ENCODE data around the gene UBR2.

UBR2 gene

GRCh38 chr6:42653851-42654250 lies 90.0 kb downstream of the UBR2 start:
- Histone ChIP-seq H3K9ac (ENCODE audit: low read length) (no peak overlapping the region), H3K9me3 (ENCODE audit: control insufficient read depth, low read length) (no peaks in the 10 kb centered on the region), H3K36me3 (ENCODE audit: control insufficient read depth in 1 of 2, insufficient read depth in 2 of 2, low read depth in 1 of 2, low read length in 2 of 2) (peaks cover 16 to 88% of the 10 kb centered on the region in 2 experiments), H2BK120ac (ENCODE audit: low read depth, low read length) (no peak overlapping the region), H4K8ac (ENCODE audit: low read length) (no peak overlapping the region), H3K79me1 (replicated peaks; ENCODE audit: low read length, poor library complexity, severe bottlenecking) (peaks cover 6% of the 10 kb centered on the region), H4K91ac (ENCODE audit: low read length) (no peak overlapping the region), H2BK15ac (ENCODE audit: low read depth, poor library complexity, severe bottlenecking) (no peak overlapping the region), H3K4me2 (ENCODE audit: low read length, poor library complexity, severe bottlenecking) (no peak overlapping the region), H3K4me1 (ENCODE audit: control insufficient read depth, insufficient read depth, low read depth, low read length) (no peaks in the 10 kb centered on the region), H3K4ac (ENCODE audit: low read depth in 1 of 2, low read length in 2 of 2) (no peak overlapping the region), H2AK5ac (ENCODE audit: low read length, severe bottlenecking) (no peak overlapping the region), H2BK12ac (ENCODE audit: low read length in 2 of 2) (no peak overlapping the region), H2BK5ac (ENCODE audit: low read depth, low read length, poor library complexity, severe bottlenecking) (no peak overlapping the region), H2AFZ (ENCODE audit: low read depth, low read length) (no peak overlapping the region), H3K18ac (ENCODE audit: low read depth in 1 of 2, low read length in 2 of 2) (no peak overlapping the region), H3K27ac (ENCODE audit: low read length, poor library complexity, severe bottlenecking) (no peak overlapping the region), H3K23ac (ENCODE audit: low read length in 2 of 2) (no peak overlapping the region), H3K14ac (ENCODE audit: low read length in 2 of 2) (no peak overlapping the region), H3K27me3 (ENCODE audit: control insufficient read depth in 1 of 2, insufficient read depth in 1 of 2, low read length in 2 of 2) (no peaks in the 10 kb centered on the region), H3K4me3 (ENCODE audit: insufficient read depth in 1 of 2, low read depth in 1 of 2, low read length in 2 of 2) (no peak overlapping the region)
- DNase-seq, result no peak
- 89% methylated on average over 4 of the region's 5 CpGs for WGBS

- peaks cover 12 to 82% of the 10 kb centered on the region in 2 experiments for H3K36me3 ChIP-seq (ENCODE audit: control insufficient read depth in 1 of 2, insufficient read depth in 2 of 2, low read depth in 1 of 2, low read length in 2 of 2)
- H3K9ac ChIP-seq (ENCODE audit: low read length), result no peak overlapping the region
- H2AK5ac ChIP-seq (ENCODE audit: low read length, severe bottlenecking), result no peak overlapping the region
- no peak overlapping the region for H2BK5ac ChIP-seq (ENCODE audit: low read depth, low read length, poor library complexity, severe bottlenecking)
- H3K27ac ChIP-seq (ENCODE audit: low read length, poor library complexity, severe bottlenecking), result no peak overlapping the region
- H3K79me1 ChIP-seq (replicated peaks; ENCODE audit: low read length, poor library complexity, severe bottlenecking), result peaks cover 3% of the 10 kb centered on the region
- no peak overlapping the region for H2BK12ac ChIP-seq (ENCODE audit: low read length in 2 of 2)
- no peak overlapping the region for H3K4me2 ChIP-seq (ENCODE audit: low read length, poor library complexity, severe bottlenecking)
- 100% methylated on average over 1 of the region's 1 CpG for WGBS
- H3K9me3 ChIP-seq (ENCODE audit: control insufficient read depth, low read length), result no peaks in the 10 kb centered on the region
- H4K91ac ChIP-seq (ENCODE audit: low read length), result no peak overlapping the region
- no peak for DNase-seq
- H3K18ac ChIP-seq (ENCODE audit: low read depth in 1 of 2, low read length in 2 of 2), result no peak overlapping the region
- no peak overlapping the region for H2BK15ac ChIP-seq (ENCODE audit: low read depth, poor library complexity, severe bottlenecking)
- no peak overlapping the region for H3K4me3 ChIP-seq (ENCODE audit: insufficient read depth in 1 of 2, low read depth in 1 of 2, low read length in 2 of 2)
- H3K27me3 ChIP-seq (ENCODE audit: control insufficient read depth in 1 of 2, insufficient read depth in 1 of 2, low read length in 2 of 2), result no peaks in the 10 kb centered on the region
- no peak overlapping the region for H3K4ac ChIP-seq (ENCODE audit: low read depth in 1 of 2, low read length in 2 of 2)
- H3K23ac ChIP-seq (ENCODE audit: low read length in 2 of 2), result no peak overlapping the region
- no peak overlapping the region for H2AFZ ChIP-seq (ENCODE audit: low read depth, low read length)
- H2BK120ac ChIP-seq (ENCODE audit: low read depth, low read length), result no peak overlapping the region
- H3K4me1 ChIP-seq (ENCODE audit: control insufficient read depth, insufficient read depth, low read depth, low read length), result no peaks in the 10 kb centered on the region
- H4K8ac ChIP-seq (ENCODE audit: low read length), result no peak overlapping the region
- H3K14ac ChIP-seq (ENCODE audit: low read length in 2 of 2), result no peak overlapping the region
Observed at GRCh38 chr6:42659806-42660205, 96.0 kb downstream of the UBR2 start.

- no peaks in the 10 kb centered on the region for H3K27me3 ChIP-seq (ENCODE audit: control insufficient read depth in 1 of 2, insufficient read depth in 1 of 2, low read length in 2 of 2)
- H2AK5ac ChIP-seq (ENCODE audit: low read length, severe bottlenecking), result no peak overlapping the region
- no peak overlapping the region for H3K23ac ChIP-seq (ENCODE audit: low read length in 2 of 2)
- no peak overlapping the region for H4K91ac ChIP-seq (ENCODE audit: low read length)
- no peak overlapping the region for H3K14ac ChIP-seq (ENCODE audit: low read length in 2 of 2)
- H4K8ac ChIP-seq (ENCODE audit: low read length), result no peak overlapping the region
- H3K4me3 ChIP-seq (ENCODE audit: insufficient read depth in 1 of 2, low read depth in 1 of 2, low read length in 2 of 2), result no peak overlapping the region
- no peaks in the 10 kb centered on the region for H3K4me1 ChIP-seq (ENCODE audit: control insufficient read depth, insufficient read depth, low read depth, low read length)
- H2BK15ac ChIP-seq (ENCODE audit: low read depth, poor library complexity, severe bottlenecking), result no peak overlapping the region
- DNase-seq, result peak; percentile 77
- H3K79me1 ChIP-seq (replicated peaks; ENCODE audit: low read length, poor library complexity, severe bottlenecking), result peaks cover 4% of the 10 kb centered on the region
- H3K9ac ChIP-seq (ENCODE audit: low read length), result peak overlapping the region; percentile 64
- H3K4ac ChIP-seq (ENCODE audit: low read depth in 1 of 2, low read length in 2 of 2), result no peak overlapping the region
- H3K9me3 ChIP-seq (ENCODE audit: control insufficient read depth, low read length), result no peaks in the 10 kb centered on the region
- H2BK5ac ChIP-seq (ENCODE audit: low read depth, low read length, poor library complexity, severe bottlenecking), result no peak overlapping the region
- H2BK120ac ChIP-seq (ENCODE audit: low read depth, low read length), result no peak overlapping the region
- no peak overlapping the region for H3K27ac ChIP-seq (ENCODE audit: low read length, poor library complexity, severe bottlenecking)
- H3K4me2 ChIP-seq (ENCODE audit: low read length, poor library complexity, severe bottlenecking), result no peak overlapping the region
- no peak overlapping the region for H2AFZ ChIP-seq (ENCODE audit: low read depth, low read length)
- 0% methylated on average over 3 of the region's 5 CpGs for WGBS
- peaks cover 16 to 87% of the 10 kb centered on the region in 2 experiments for H3K36me3 ChIP-seq (ENCODE audit: control insufficient read depth in 1 of 2, insufficient read depth in 2 of 2, low read depth in 1 of 2, low read length in 2 of 2)
- no peak overlapping the region for H3K18ac ChIP-seq (ENCODE audit: low read depth in 1 of 2, low read length in 2 of 2)
- no peak overlapping the region for H2BK12ac ChIP-seq (ENCODE audit: low read length in 2 of 2)
Observed at GRCh38 chr6:42661540-42662153, 97.8 kb downstream of the UBR2 start.

GRCh38 chr6:42664718-42665117 lies 100.9 kb downstream of the UBR2 start:
- no peak overlapping the region for H4K91ac ChIP-seq (ENCODE audit: low read length)
- no peaks in the 10 kb centered on the region for H3K27me3 ChIP-seq (ENCODE audit: control insufficient read depth in 1 of 2, insufficient read depth in 1 of 2, low read length in 2 of 2)
- H2AK5ac ChIP-seq (ENCODE audit: low read length, severe bottlenecking), result no peak overlapping the region
- H3K18ac ChIP-seq (ENCODE audit: low read depth in 1 of 2, low read length in 2 of 2), result no peak overlapping the region
- H2BK120ac ChIP-seq (ENCODE audit: low read depth, low read length), result no peak overlapping the region
- no peak overlapping the region for H3K4me3 ChIP-seq (ENCODE audit: insufficient read depth in 1 of 2, low read depth in 1 of 2, low read length in 2 of 2)
- H2BK12ac ChIP-seq (ENCODE audit: low read length in 2 of 2), result no peak overlapping the region
- H3K4me2 ChIP-seq (ENCODE audit: low read length, poor library complexity, severe bottlenecking), result no peak overlapping the region
- no peak overlapping the region for H3K23ac ChIP-seq (ENCODE audit: low read length in 2 of 2)
- no peak overlapping the region for H3K27ac ChIP-seq (ENCODE audit: low read length, poor library complexity, severe bottlenecking)
- H3K9ac ChIP-seq (ENCODE audit: low read length), result no peak overlapping the region
- H3K4ac ChIP-seq (ENCODE audit: low read depth in 1 of 2, low read length in 2 of 2), result no peak overlapping the region
- no peak for DNase-seq
- peaks cover 8% of the 10 kb centered on the region for H3K79me1 ChIP-seq (replicated peaks; ENCODE audit: low read length, poor library complexity, severe bottlenecking)
- H3K9me3 ChIP-seq (ENCODE audit: control insufficient read depth, low read length), result no peaks in the 10 kb centered on the region
- H2BK5ac ChIP-seq (ENCODE audit: low read depth, low read length, poor library complexity, severe bottlenecking), result no peak overlapping the region
- 100% methylated on average over 1 of the region's 2 CpGs for WGBS
- no peak overlapping the region for H3K14ac ChIP-seq (ENCODE audit: low read length in 2 of 2)
- H3K4me1 ChIP-seq (ENCODE audit: control insufficient read depth, insufficient read depth, low read depth, low read length), result no peaks in the 10 kb centered on the region
- H4K8ac ChIP-seq (ENCODE audit: low read length), result no peak overlapping the region
- H3K36me3 ChIP-seq (ENCODE audit: control insufficient read depth in 1 of 2, insufficient read depth in 2 of 2, low read depth in 1 of 2, low read length in 2 of 2), result peaks cover 29 to 87% of the 10 kb centered on the region in 2 experiments
- no peak overlapping the region for H2AFZ ChIP-seq (ENCODE audit: low read depth, low read length)
- no peak overlapping the region for H2BK15ac ChIP-seq (ENCODE audit: low read depth, poor library complexity, severe bottlenecking)

Measured in mesenchymal stem cell (in vitro differentiated cells and primary cell).